Measurements from ENCODE around the gene EEF1AKMT4.
A peak's percentile ranks its signal among the peaks of the same experiment; 100 is the strongest.

The EEF1AKMT4 gene

DNA sequence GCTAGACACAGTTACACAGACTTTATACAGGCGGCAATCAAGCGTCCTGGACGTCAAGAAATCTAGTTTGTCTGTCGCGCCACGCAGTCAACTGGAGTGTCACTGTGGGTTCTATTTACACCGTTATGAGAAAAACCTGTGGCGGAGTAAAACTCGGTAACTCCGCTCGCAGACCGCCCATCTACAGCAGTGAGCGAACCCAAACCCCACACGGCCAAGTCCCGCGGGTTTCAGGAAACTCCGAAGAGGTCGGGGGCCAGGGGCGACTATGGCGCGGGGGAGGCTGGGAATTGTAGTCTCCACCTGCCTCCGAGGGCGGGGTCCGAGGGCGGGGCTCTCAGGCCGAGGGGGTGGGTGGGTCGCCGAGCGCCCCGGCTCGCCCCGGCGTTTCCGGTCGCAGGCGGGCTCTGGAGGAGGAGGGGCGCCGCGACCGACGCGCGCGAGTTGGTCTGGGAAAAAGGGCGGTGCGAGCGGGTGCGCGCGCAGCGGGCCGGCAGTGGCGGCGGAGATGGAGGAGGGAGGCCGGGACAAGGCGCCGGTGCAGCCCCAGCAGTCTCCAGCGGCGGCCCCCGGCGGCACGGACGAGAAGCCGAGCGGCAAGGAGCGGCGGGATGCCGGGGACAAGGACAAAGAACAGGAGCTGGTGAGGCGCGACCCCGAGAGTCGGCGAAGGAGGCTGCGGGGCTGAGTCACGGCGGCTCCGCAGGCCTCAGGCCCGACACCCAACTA, 49.5 kb downstream of the EEF1AKMT4 start, which contains the start of gene PSMD2:
PSMD2 (plus strand) TSS at position 483 of the 729 bp plus-strand sequence; CDS start at position 509, 26 bp downstream.
- peak within 1 kb of the TSS; percentile 92 for H2AFZ ChIP-seq (ENCODE audit: low read depth, low read length)
- peak; percentile 98 for DNase-seq
- peaks cover 28% of the 10 kb centered on the region; the same call in 1 of the 2 replicates for H4K20me1 ChIP-seq (ENCODE audit: insufficient read depth, low read length)
- peaks cover 34% of the 10 kb centered on the region for H3K4me1 ChIP-seq (ENCODE audit: insufficient read depth, low read length)
- peak; percentile 97 for ATAC-seq (ENCODE audit: insufficient read depth, low read depth)
- no peaks in the 10 kb centered on the region for H3K27me3 ChIP-seq (ENCODE audit: insufficient read depth, low read length, poor library complexity)
- peak within 1 kb of the TSS; percentile 81 for H3K4me2 ChIP-seq (ENCODE audit: insufficient read depth, low read length)
- no peak for TF ChIP-seq EZH2 (IDR thresholded peaks at IDR 0.05; ENCODE audit: borderline replicate concordance, low read depth, low read length, severe bottlenecking)
- TF ChIP-seq CTCF (IDR thresholded peaks at IDR 0.05; ENCODE audit: borderline replicate concordance, extremely low read depth, low read length, poor library complexity, severe bottlenecking) = no peak
- peak within 1 kb of the TSS; percentile 81 for H3K9ac ChIP-seq (ENCODE audit: low read depth, low read length)
- no peaks in the 10 kb centered on the region for H3K9me3 ChIP-seq (ENCODE audit: insufficient read depth, low read length, severe bottlenecking)
- H3K36me3 ChIP-seq (ENCODE audit: insufficient read depth, low read length) = peaks cover 47% of the 10 kb centered on the region
- H3K4me3 ChIP-seq (ENCODE audit: low read depth in 1 of 2, low read length in 2 of 2) = peak within 1 kb of the TSS; percentile 51 to 92
- H3K79me2 ChIP-seq (ENCODE audit: insufficient read depth, low read length) = peaks cover 45% of the 10 kb centered on the region
- H3K27ac ChIP-seq (ENCODE audit: low read length) = peak within 1 kb of the TSS; percentile 81

DNA sequence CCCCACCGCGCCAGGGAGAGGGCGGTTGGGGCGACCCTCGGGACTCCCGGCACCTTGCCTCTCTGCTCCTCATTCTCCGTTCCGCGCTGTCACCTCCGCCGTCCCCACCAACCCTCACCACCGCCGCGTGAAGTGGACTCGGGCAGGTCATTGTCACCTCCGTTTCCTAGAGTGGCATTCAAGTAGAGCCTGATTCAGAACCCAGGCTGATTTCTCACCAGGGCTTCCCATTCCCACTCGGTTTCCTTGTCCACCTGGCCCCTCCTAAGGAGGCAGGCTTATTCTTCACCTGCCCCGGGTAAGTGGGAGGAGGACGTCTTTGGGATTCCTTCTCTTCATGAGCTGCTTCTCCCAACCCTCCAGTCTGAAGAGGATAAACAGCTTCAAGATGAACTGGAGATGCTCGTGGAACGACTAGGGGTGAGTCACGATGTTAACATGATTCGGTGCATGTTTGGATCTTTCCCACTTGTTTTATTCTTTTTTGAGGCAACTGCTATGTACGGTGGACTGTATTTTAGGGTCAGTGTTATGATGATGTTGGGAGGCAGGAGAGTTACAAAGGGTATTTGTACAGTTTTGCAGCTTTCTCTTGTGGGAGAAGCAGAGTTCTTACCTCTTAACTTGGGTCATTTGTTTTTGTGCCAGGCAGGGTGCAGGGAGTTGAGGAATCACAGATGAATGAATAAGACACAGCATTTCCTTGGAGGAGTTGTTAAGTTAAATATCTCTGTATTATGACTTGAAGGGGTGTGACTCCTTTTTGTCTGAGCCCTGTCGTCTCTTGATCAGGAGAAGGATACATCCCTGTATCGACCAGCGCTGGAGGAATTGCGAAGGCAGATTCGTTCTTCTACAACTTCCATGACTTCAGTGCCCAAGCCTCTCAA, 50.3 kb downstream of the EEF1AKMT4 start:
- Histone ChIP-seq H3K4me3 (ENCODE audit: low read depth in 1 of 2, low read length in 2 of 2) (peak overlapping the region; percentile 51 to 92), H4K20me1 (ENCODE audit: insufficient read depth, low read length) (peaks cover 32% of the 10 kb centered on the region; the same call in 1 of the 2 replicates), H3K4me2 (ENCODE audit: insufficient read depth, low read length) (peak overlapping the region; percentile 73), H3K79me2 (ENCODE audit: insufficient read depth, low read length) (peaks cover 49% of the 10 kb centered on the region), H3K9me3 (ENCODE audit: insufficient read depth, low read length, severe bottlenecking) (no peaks in the 10 kb centered on the region), H3K4me1 (ENCODE audit: insufficient read depth, low read length) (peaks cover 34% of the 10 kb centered on the region), H3K36me3 (ENCODE audit: insufficient read depth, low read length) (peaks cover 55% of the 10 kb centered on the region), H3K27me3 (ENCODE audit: insufficient read depth, low read length, poor library complexity) (no peaks in the 10 kb centered on the region), H3K9ac (ENCODE audit: low read depth, low read length) (peak overlapping the region; percentile 81), H3K27ac (ENCODE audit: low read length) (peak overlapping the region; percentile 78), H2AFZ (ENCODE audit: low read depth, low read length) (peak overlapping the region; percentile 60; the same call in 1 of the 2 replicates)
- TF ChIP-seq CTCF (IDR thresholded peaks at IDR 0.05; ENCODE audit: borderline replicate concordance, extremely low read depth, low read length, poor library complexity, severe bottlenecking) = no peak
- DNase-seq (no peak), ATAC-seq (ENCODE audit: insufficient read depth, low read depth) (no peak; the same call in 2 of the 3 replicates)

DNA sequence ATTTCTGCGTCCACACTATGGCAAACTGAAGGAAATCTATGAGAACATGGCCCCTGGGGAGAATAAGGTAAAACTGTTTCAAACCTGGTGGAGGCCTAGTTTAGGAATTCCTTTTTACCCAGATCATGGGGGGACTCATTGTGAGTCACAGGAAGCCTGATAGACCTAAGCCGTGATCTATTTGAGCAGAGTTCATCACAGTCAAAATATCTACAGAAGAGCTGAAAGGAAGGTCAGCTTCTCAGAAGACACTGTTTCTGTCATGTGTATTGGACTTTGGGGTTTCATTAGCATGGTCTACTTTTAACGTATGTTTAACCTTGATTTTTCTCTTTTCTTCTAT, 50.9 kb downstream of the EEF1AKMT4 start:
- peak overlapping the region; percentile 81 for H3K9ac ChIP-seq (ENCODE audit: low read depth, low read length)
- no peak for ATAC-seq (ENCODE audit: insufficient read depth, low read depth)
- peaks cover 60% of the 10 kb centered on the region for H3K36me3 ChIP-seq (ENCODE audit: insufficient read depth, low read length)

More for the DNA sequence above, 50.9 kb downstream of the EEF1AKMT4 start:
- no peaks in the 10 kb centered on the region for H3K9me3 ChIP-seq (ENCODE audit: insufficient read depth, low read length, severe bottlenecking)
- no peak for DNase-seq
- H3K4me1 ChIP-seq (ENCODE audit: insufficient read depth, low read length) = peaks cover 34% of the 10 kb centered on the region
- peak overlapping the region; percentile 51 to 92; a peak in 3 of 4 replicates for H3K4me3 ChIP-seq (ENCODE audit: low read depth in 1 of 2, low read length in 2 of 2)
- peaks cover 49% of the 10 kb centered on the region for H3K79me2 ChIP-seq (ENCODE audit: insufficient read depth, low read length)
- H3K27ac ChIP-seq (ENCODE audit: low read length) = peak overlapping the region; percentile 78; the same call in 1 of the 2 replicates
- peaks cover 32% of the 10 kb centered on the region; the same call in 1 of the 2 replicates for H4K20me1 ChIP-seq (ENCODE audit: insufficient read depth, low read length)
- H2AFZ ChIP-seq (ENCODE audit: low read depth, low read length) = no peak overlapping the region
- H3K4me2 ChIP-seq (ENCODE audit: insufficient read depth, low read length) = peak overlapping the region; percentile 73
- no peaks in the 10 kb centered on the region for H3K27me3 ChIP-seq (ENCODE audit: insufficient read depth, low read length, poor library complexity)
- TF ChIP-seq EZH2 (IDR thresholded peaks at IDR 0.05; ENCODE audit: borderline replicate concordance, low read depth, low read length, severe bottlenecking) (no peak), CTCF (IDR thresholded peaks at IDR 0.05; ENCODE audit: borderline replicate concordance, extremely low read depth, low read length, poor library complexity, severe bottlenecking) (no peak)
